Spleen (tissue), 13 donors: Measurements from ENCODE around the gene SLC26A6. TPM values are rescaled to one million over a fixed set of nuclear protein-coding genes. Genes with fewer than 3 reads are reported as not detected.

Experiments used
- DNase-seq: peaks from one replicate; pipeline ENCODE4 v3.0.0-alpha.2; 2020
- H3K27ac ChIP-seq, 8 donors: fragments of 200-600 bp; sonication (generic) in 7 of 8; 1 replicate in 4 of 8; 2 replicates in 4 of 8; pipeline versions ENCODE4 v1.5.0 to v1.8.0; 2016 to 2021; ENCODE audit warnings: inconsistent platforms in 4 of 8, mild to moderate bottlenecking in 4 of 8, moderate library complexity in 1 of 8
- H3K27me3 ChIP-seq, 7 donors: fragments of 200-600 bp; sonication (generic) in 6 of 7; replicated peaks in 1 of 7; 1 replicate in 4 of 7; 2 replicates in 3 of 7; pipeline versions ENCODE4 v1.5.0 to v1.8.0; 2016 to 2021; ENCODE audit warnings: inconsistent platforms in 3 of 7, mild to moderate bottlenecking in 1 of 7
- H3K36me3 ChIP-seq, 6 donors: fragments of 200-600 bp; sonication (generic) in 5 of 6; 1 replicate in 4 of 6; 2 replicates in 2 of 6; pipeline versions ENCODE4 v1.5.0 to v1.8.0; 2016 to 2021; ENCODE audit warnings: inconsistent platforms in 2 of 6
- H3K4me1 ChIP-seq, 6 donors: fragments of 200-600 bp; sonication (generic) in 5 of 6; 1 replicate in 3 of 6; 2 replicates in 3 of 6; pipeline versions ENCODE4 v1.5.0 to v1.8.0; 2016 to 2021; ENCODE audit warnings: inconsistent platforms in 3 of 6
- H3K4me3 ChIP-seq, 8 donors: fragments of 200-600 bp; sonication (generic) in 7 of 8; 1 replicate in 4 of 8; 2 replicates in 4 of 8; pipeline versions ENCODE4 v1.5.0 to v1.8.0; 2016 to 2021; ENCODE audit warnings: inconsistent platforms in 4 of 8, mild to moderate bottlenecking in 4 of 8, moderate library complexity in 2 of 8
- H3K9me3 ChIP-seq, 8 donors: fragments of 200-600 bp; sonication (generic) in 7 of 8; 1 replicate in 4 of 8; 2 replicates in 4 of 8; pipeline versions ENCODE4 v1.5.0 to v1.8.0; 2016 to 2021; ENCODE audit warnings: inconsistent platforms in 4 of 8
- CTCF ChIP-seq, 11 experiments: fragments of 200-600 bp in 7 of 11; fragments of 450-650 bp in 4 of 11; sonication (generic) in 4 of 11; IDR thresholded peaks in 8 of 11; conservative IDR thresholded peaks in 3 of 11; 1 replicate in 7 of 11; 2 replicates in 4 of 11; pipeline versions ENCODE4 v1.4.0 to v1.8.0; 2016 to 2021; ENCODE audit warnings: antibody characterized with exemption in 11 of 11, inconsistent platforms in 4 of 11, mild to moderate bottlenecking in 1 of 11
- POLR2A ChIP-seq, 3 donors: fragments of 450-650 bp; IDR thresholded peaks; one replicate each; pipeline ENCODE4 v1.5.1; 2017; ENCODE audit warnings: antibody characterized with exemption in 3 of 3, mild to moderate bottlenecking in 1 of 3
- POLR2AphosphoS5 ChIP-seq, 3 donors: sonication (generic); formaldehyde crosslinking; IDR thresholded peaks; one replicate each; pipeline ENCODE4 v1.5.1; 2017; ENCODE audit warnings: antibody characterized with exemption in 3 of 3
- WGBS, 5 donors: extraction: QIAGEN DNeasy Blood & Tissue Kit in 3 of 5; methylation state at CpG; one replicate each; pipeline versions ENCODE4 v1.1.5 to v1.1.7; 2013 to 2018; 5-methylcytosine and 5-hydroxymethylcytosine counted together
- intact Hi-C: fragments of 100-400 bp; cut with DNase I; formaldehyde crosslinking; loops from one replicate; pipeline ENCODE4 v1.15.0; 2023; ENCODE audit warnings: low total_unique reads
- long read RNA-seq, 2 donors: transcript quantifications; one replicate each; lab custom pipeline, GENCODE V29; 2026
- polyA plus RNA-seq, 3 donors: library from polyadenylated mRNA; stranded (reverse); fragments of 200-250 nt; gene quantifications; one replicate each; pipeline ENCODE4 v1.2.1, GENCODE V29; 2013
- total RNA-seq, 7 donors: library from RNA; depleted of rRNA in 3 of 7; stranded (reverse); fragments of >200 nt in 3 of 7; fragmentation: NEBNext Ultra II Directional in 4 of 7; extraction: Animal tissue kit (Norgen Biotek cat#: 25700) in 4 of 7; gene quantifications; one replicate each; pipeline versions ENCODE4 v1.1.0 to v1.2.1, GENCODE V29; 2016 to 2021
- donor health status: healthy with polysubstance abuse.
- donor health status: DM: no; HTN: no; CAD: no; lungs with moderate emphysema.
- donor health status: DM: no; HTN: no; CAD: no.
- donor health status: Bipolar disorder and iron deficiency.
- donor health status: healthy.
- donor health status: DM: no; HTN: no; CAD: no.
- donor health status: DM: yes; HTN: yes; CAD: no.

SLC26A6 gene
- 10 to 100 TPM; 18.0 to 59.7 (median 23.1) TPM for total RNA-seq
- polyA plus RNA-seq: 10 to 100 TPM in 2 of 3 donors, 1 to 10 TPM in 1; 8.5 to 21.6 (median 17.1) TPM
- long read RNA-seq, donor 1: 0 reads
- long read RNA-seq, donor 2, partial matches to known transcripts: 0 of 1 reads
- long read RNA-seq, donor 2, other reads (novel, unspliced or antisense): 0 of 1 reads

- Histone ChIP-seq H3K4me3 (peak within 1 kb of the TSS; percentile 73 to 98 (median 87)), H3K36me3 (peaks cover 0 to 34% (median 9%) of the 10 kb centered on the region in 6 donors), H3K4me1 (peaks cover 10 to 37% (median 27%) of the 10 kb centered on the region in 6 donors), H3K27ac (peak within 1 kb of the TSS; percentile 20 to 88 (median 81)), H3K27me3 (no peaks in the 10 kb centered on the region), H3K9me3 (no peaks in the 10 kb centered on the region)
- TF ChIP-seq POLR2AphosphoS5 (IDR thresholded peaks at IDR 0.05): peak; percentile 88 to 92 (median 89)
- TF ChIP-seq CTCF (IDR thresholded peaks at IDR 0.05 in 8 of 11, conservative IDR thresholded peaks at IDR 0.05 in 3 of 11): peak; percentile 11 to 74 (median 41)
- TF ChIP-seq POLR2A (IDR thresholded peaks at IDR 0.05): no peak
- intact Hi-C loops: no loop called here
- 0 to 1% (median 1%) methylated on average over 32 to 68 of the region's 68 CpGs for WGBS, 5 donors
- DNase-seq: peak; percentile 100
Measured at GRCh38 chr3:48635222-48636021, at the start of gene SLC26A6. TSS of gene SLC26A6 (minus strand) at chr3:48635461. CDS start at chr3:48635393, 68 bp downstream.

GRCh38 chr3:48684480-48685143, 49.4 kb upstream of the SLC26A6 start:
- Histone ChIP-seq H3K36me3 (peaks cover 4 to 58% (median 43%) of the 10 kb centered on the region in 6 donors), H3K27me3 (no peaks in the 10 kb centered on the region), H3K4me3 (peak overlapping the region in 5 of 8 donors; percentile 16 to 94 (median 78)), H3K9me3 (no peaks in the 10 kb centered on the region), H3K4me1 (peaks cover 18 to 47% (median 36%) of the 10 kb centered on the region in 6 donors), H3K27ac (peak overlapping the region in 4 of 8 donors; percentile 5 to 89 (median 36))
- TF ChIP-seq POLR2A (IDR thresholded peaks at IDR 0.05): no peak
- no peak for TF ChIP-seq POLR2AphosphoS5 (IDR thresholded peaks at IDR 0.05)
- no peak for TF ChIP-seq CTCF (IDR thresholded peaks at IDR 0.05 in 8 of 11, conservative IDR thresholded peaks at IDR 0.05 in 3 of 11)
- no peak for DNase-seq
- intact Hi-C loops: no loop called here
- WGBS, 5 donors: 13 to 57% (median 28%) methylated on average over 4 to 7 of the region's 7 CpGs

GRCh38 chr3:48684054-48684349, 48.7 kb upstream of the SLC26A6 start:
- Histone ChIP-seq H3K4me3 (peak overlapping the region in 3 of 8 donors; percentile 78 to 94 (median 81)), H3K9me3 (no peaks in the 10 kb centered on the region), H3K27me3 (no peaks in the 10 kb centered on the region), H3K27ac (peak overlapping the region in 4 of 8 donors; percentile 5 to 40 (median 31)), H3K36me3 (peaks cover 4 to 58% (median 41%) of the 10 kb centered on the region in 6 donors), H3K4me1 (peaks cover 18 to 51% (median 41%) of the 10 kb centered on the region in 6 donors)
- intact Hi-C loops: no loop called here
- WGBS, 5 donors: 58 to 83% (median 71%) methylated on average over 8 of the region's 8 CpGs
- TF ChIP-seq CTCF (IDR thresholded peaks at IDR 0.05 in 8 of 11, conservative IDR thresholded peaks at IDR 0.05 in 3 of 11) (no peak), POLR2AphosphoS5 (IDR thresholded peaks at IDR 0.05) (no peak), POLR2A (IDR thresholded peaks at IDR 0.05) (no peak)
- DNase-seq: no peak
